ENCODE measurements around the gene PRUNE1.
A peak's percentile ranks its signal among the peaks of the same experiment; 100 is the strongest.

The PRUNE1 gene

GRCh38 chr1:150969626-150970025 lies 38.6 kb upstream of the PRUNE1 start:
- H3K4me3 ChIP-seq (ENCODE audit: low read length, poor library complexity, severe bottlenecking) = peak overlapping the region; percentile 36
- no peaks in the 10 kb centered on the region for H3F3A ChIP-seq (ENCODE audit: low read depth)
- TF ChIP-seq CTCF (conservative IDR thresholded peaks at IDR 0.05; ENCODE audit: low read length) (no peak), EZH2phosphoT487 (IDR thresholded peaks at IDR 0.05; ENCODE audit: borderline replicate concordance) (no peak)
- no peaks in the 10 kb centered on the region for H3K9me3 ChIP-seq (ENCODE audit: insufficient read depth, low read depth, low read length)
- peaks cover 33% of the 10 kb centered on the region for H3K4me1 ChIP-seq (ENCODE audit: insufficient read depth, low read length, poor library complexity, severe bottlenecking)
- H3K36me3 ChIP-seq (ENCODE audit: insufficient read depth, low read length) = peaks cover 40% of the 10 kb centered on the region
- H2AFZ ChIP-seq (ENCODE audit: low read length) = no peak overlapping the region
- peak overlapping the region; percentile 96 for H3K4me2 ChIP-seq (ENCODE audit: low read depth, low read length, poor library complexity, severe bottlenecking)
- H4K20me1 ChIP-seq (ENCODE audit: insufficient read depth, low read length, poor library complexity, severe bottlenecking) = peaks cover 68% of the 10 kb centered on the region
- peaks cover 70% of the 10 kb centered on the region for H3K79me2 ChIP-seq (ENCODE audit: insufficient read depth, low read length)
- no peak overlapping the region for H3K9ac ChIP-seq (ENCODE audit: low read depth, low read length, poor library complexity, severe bottlenecking)
- H3K9me2 ChIP-seq (replicated peaks; ENCODE audit: low read depth, low read length) = no peaks in the 10 kb centered on the region
- H3K27me3 ChIP-seq (ENCODE audit: insufficient read depth, low read length, poor library complexity, severe bottlenecking) = no peaks in the 10 kb centered on the region

- TF ChIP-seq CTCF (conservative IDR thresholded peaks at IDR 0.05; ENCODE audit: low read length) (no peak), EZH2phosphoT487 (IDR thresholded peaks at IDR 0.05; ENCODE audit: borderline replicate concordance) (no peak)
- Histone ChIP-seq H3K9me2 (replicated peaks; ENCODE audit: low read depth, low read length) (no peaks in the 10 kb centered on the region), H4K20me1 (ENCODE audit: insufficient read depth, low read length, poor library complexity, severe bottlenecking) (peaks cover 68% of the 10 kb centered on the region), H2AFZ (ENCODE audit: low read length) (no peak overlapping the region), H3K4me3 (ENCODE audit: low read length, poor library complexity, severe bottlenecking) (peak overlapping the region; percentile 100), H3K4me2 (ENCODE audit: low read depth, low read length, poor library complexity, severe bottlenecking) (peak overlapping the region; percentile 96), H3F3A (ENCODE audit: low read depth) (no peaks in the 10 kb centered on the region; the same call in 1 of the 2 replicates), H3K9me3 (ENCODE audit: insufficient read depth, low read depth, low read length) (no peaks in the 10 kb centered on the region), H3K9ac (ENCODE audit: low read depth, low read length, poor library complexity, severe bottlenecking) (peak overlapping the region; percentile 98), H3K27me3 (ENCODE audit: insufficient read depth, low read length, poor library complexity, severe bottlenecking) (no peaks in the 10 kb centered on the region), H3K4me1 (ENCODE audit: insufficient read depth, low read length, poor library complexity, severe bottlenecking) (peaks cover 38% of the 10 kb centered on the region), H3K36me3 (ENCODE audit: insufficient read depth, low read length) (peaks cover 30% of the 10 kb centered on the region; the same call in 1 of the 2 replicates), H3K79me2 (ENCODE audit: insufficient read depth, low read length) (peaks cover 70% of the 10 kb centered on the region)
Observed at GRCh38 chr1:150970808-150971582, 37.3 kb upstream of the PRUNE1 start.

GRCh38 chr1:150971583-150972416 lies 36.4 kb upstream of the PRUNE1 start:
- no peaks in the 10 kb centered on the region for H3K9me3 ChIP-seq (ENCODE audit: insufficient read depth, low read depth, low read length)
- H3K36me3 ChIP-seq (ENCODE audit: insufficient read depth, low read length) = peaks cover 22% of the 10 kb centered on the region; the same call in 1 of the 2 replicates
- H3K9me2 ChIP-seq (replicated peaks; ENCODE audit: low read depth, low read length) = no peaks in the 10 kb centered on the region
- H3K4me1 ChIP-seq (ENCODE audit: insufficient read depth, low read length, poor library complexity, severe bottlenecking) = peaks cover 46% of the 10 kb centered on the region
- H3K9ac ChIP-seq (ENCODE audit: low read depth, low read length, poor library complexity, severe bottlenecking) = peak overlapping the region; percentile 98
- H2AFZ ChIP-seq (ENCODE audit: low read length) = no peak overlapping the region
- peaks cover 70% of the 10 kb centered on the region for H3K79me2 ChIP-seq (ENCODE audit: insufficient read depth, low read length)
- TF ChIP-seq CTCF (conservative IDR thresholded peaks at IDR 0.05; ENCODE audit: low read length) (peak; percentile 49), EZH2phosphoT487 (IDR thresholded peaks at IDR 0.05; ENCODE audit: borderline replicate concordance) (no peak)
- H3K27me3 ChIP-seq (ENCODE audit: insufficient read depth, low read length, poor library complexity, severe bottlenecking) = no peaks in the 10 kb centered on the region
- peak overlapping the region; percentile 100 for H3K4me3 ChIP-seq (ENCODE audit: low read length, poor library complexity, severe bottlenecking)
- peaks cover 3% of the 10 kb centered on the region; the same call in 1 of the 2 replicates for H3F3A ChIP-seq (ENCODE audit: low read depth)
- H4K20me1 ChIP-seq (ENCODE audit: insufficient read depth, low read length, poor library complexity, severe bottlenecking) = peaks cover 63% of the 10 kb centered on the region
- H3K4me2 ChIP-seq (ENCODE audit: low read depth, low read length, poor library complexity, severe bottlenecking) = peak overlapping the region; percentile 96
